Esophagus squamous epithelium (tissue), 5 donors: Measurements from ENCODE around the gene MRGPRD. TPM values are rescaled to one million over a fixed set of nuclear protein-coding genes. Genes with fewer than 3 reads are reported as not detected.

ENCODE experiments used
- DNase-seq: peaks from one replicate; lab custom pipeline; 2025; lab: John Stamatoyannopoulos, UW
- H3K27ac ChIP-seq, 4 donors: fragments of 200-600 bp; sonication (generic); one replicate each; pipeline ENCODE4 v1.5.1; 2016 to 2019; ENCODE audit warnings: mild to moderate bottlenecking in 1 of 4
- H3K27me3 ChIP-seq, 4 donors: fragments of 200-600 bp; sonication (generic); 1 replicate in 3 of 4; 2 replicates in 1 of 4; pipeline versions ENCODE4 v1.5.1 to v1.6.0; 2017 to 2021; ENCODE audit warnings: antibody characterized with exemption in 1 of 4
- H3K36me3 ChIP-seq, 3 donors: fragments of 200-600 bp; sonication (generic); one replicate each; pipeline ENCODE4 v1.5.1; 2016 to 2019
- H3K4me1 ChIP-seq, 3 donors: fragments of 200-600 bp; sonication (generic); one replicate each; pipeline ENCODE4 v1.5.1; 2017 to 2019
- H3K4me3 ChIP-seq, 4 donors: fragments of 200-600 bp; sonication (generic); 1 replicate in 3 of 4; 2 replicates in 1 of 4; pipeline ENCODE4 v1.5.1; 2016 to 2019; ENCODE audit warnings: mild to moderate bottlenecking in 2 of 4, moderate library complexity in 1 of 4
- H3K9me3 ChIP-seq, 3 donors: fragments of 200-600 bp; sonication (generic); one replicate each; pipeline ENCODE4 v1.5.1; 2016 to 2019
- CTCF ChIP-seq, 6 experiments: fragments of 450-650 bp in 4 of 6; fragments of 200-600 bp in 2 of 6; sonication (generic) in 2 of 6; IDR thresholded peaks; one replicate each; pipeline ENCODE4 v1.5.1; 2016 to 2019; ENCODE audit warnings: antibody characterized with exemption in 6 of 6, mild to moderate bottlenecking in 4 of 6, moderate library complexity in 4 of 6
- POLR2A ChIP-seq, 4 donors: fragments of 450-650 bp; IDR thresholded peaks; one replicate each; pipeline ENCODE4 v1.6.1; 2017; ENCODE audit warnings: antibody characterized with exemption in 4 of 4, mild to moderate bottlenecking in 4 of 4, moderate library complexity in 3 of 4
- WGBS, 2 donors: methylation state at CpG; one replicate each; pipeline ENCODE4 v1.1.5; 2018; 5-methylcytosine and 5-hydroxymethylcytosine counted together
- intact Hi-C: fragments of 100-400 bp; cut with DNase I; formaldehyde crosslinking; loops from one replicate; pipeline ENCODE4 v1.15.0; 2022
- total RNA-seq, 4 donors: library from RNA; depleted of rRNA; stranded (reverse); fragments of >200 nt; gene quantifications; one replicate each; pipeline ENCODE4 v1.1.0, GENCODE V29; 2016
- donor health status: DM: yes; HTN: yes; CAD: no.

MRGPRD gene
- total RNA-seq, 4 donors from 2014 or later = not detected

GRCh38 chr11:68973219-68973618 lies 7.6 kb downstream of the MRGPRD start:
- H3K4me1 ChIP-seq = no peaks in the 10 kb centered on the region
- WGBS, 2 donors = 61 to 65% methylated on average over 3 to 4 of the region's 4 CpGs
- no peak for DNase-seq
- intact Hi-C loops = no loop called here
- peaks cover 0 to 11% (median 0%) of the 10 kb centered on the region in 4 donors for H3K27me3 ChIP-seq
- no peak overlapping the region for H3K4me3 ChIP-seq
- H3K36me3 ChIP-seq = no peaks in the 10 kb centered on the region
- no peaks in the 10 kb centered on the region for H3K9me3 ChIP-seq
- H3K27ac ChIP-seq = no peak overlapping the region
- TF ChIP-seq CTCF (IDR thresholded peaks at IDR 0.05) (no peak), POLR2A (IDR thresholded peaks at IDR 0.05) (no peak)

GRCh38 chr11:68970921-68971636 lies 9.7 kb downstream of the MRGPRD start:
- intact Hi-C loops = no loop called here
- no peak for DNase-seq
- no peaks in the 10 kb centered on the region for H3K4me1 ChIP-seq

GRCh38 chr11:68969386-68969785 lies 11.4 kb downstream of the MRGPRD start:
- 61 to 72% methylated on average over 6 to 8 of the region's 8 CpGs for WGBS, 2 donors
- no peaks in the 10 kb centered on the region for H3K4me1 ChIP-seq
- no peaks in the 10 kb centered on the region for H3K9me3 ChIP-seq
- H3K27me3 ChIP-seq = peaks cover 0 to 11% (median 0%) of the 10 kb centered on the region in 4 donors
- H3K27ac ChIP-seq = no peak overlapping the region
- TF ChIP-seq CTCF (IDR thresholded peaks at IDR 0.05) (no peak), POLR2A (IDR thresholded peaks at IDR 0.05) (no peak)
- intact Hi-C loops = no loop called here
- DNase-seq = no peak
- H3K4me3 ChIP-seq = no peak overlapping the region
- H3K36me3 ChIP-seq = no peaks in the 10 kb centered on the region

More at GRCh38 chr11:68970921-68971636, 9.7 kb downstream of the MRGPRD start:
- TF ChIP-seq POLR2A (IDR thresholded peaks at IDR 0.05) = no peak
- no peak for TF ChIP-seq CTCF (IDR thresholded peaks at IDR 0.05)
- no peak overlapping the region for H3K27ac ChIP-seq
- no peak overlapping the region for H3K4me3 ChIP-seq
- H3K9me3 ChIP-seq = no peaks in the 10 kb centered on the region
- WGBS, 2 donors = 73 to 82% methylated on average over 4 to 7 of the region's 8 CpGs
- peaks cover 0 to 11% (median 0%) of the 10 kb centered on the region in 4 donors for H3K27me3 ChIP-seq
- H3K36me3 ChIP-seq = no peaks in the 10 kb centered on the region

- WGBS, 2 donors = 61 to 71% methylated on average over 17 to 18 of the region's 29 CpGs
- Histone ChIP-seq H3K9me3 (no peaks in the 10 kb centered on the region), H3K4me1 (no peaks in the 10 kb centered on the region), H3K27me3 (peaks cover 0 to 11% (median 0%) of the 10 kb centered on the region in 4 donors), H3K4me3 (no peak overlapping the region), H3K36me3 (no peaks in the 10 kb centered on the region), H3K27ac (no peak overlapping the region)
- TF ChIP-seq POLR2A (IDR thresholded peaks at IDR 0.05) = no peak
- DNase-seq = no peak
- intact Hi-C loops = no loop called here
Observed at GRCh38 chr11:68968306-68969250, 12.2 kb downstream of the MRGPRD start.

- no peak for DNase-seq
- TF ChIP-seq CTCF (IDR thresholded peaks at IDR 0.05) = no peak
- WGBS, 2 donors = 78 to 85% methylated on average over 7 to 8 of the region's 9 CpGs
- H3K27me3 ChIP-seq = peaks cover 0 to 11% (median 0%) of the 10 kb centered on the region in 4 donors
- H3K4me3 ChIP-seq = no peak overlapping the region
- no peaks in the 10 kb centered on the region for H3K4me1 ChIP-seq
- H3K27ac ChIP-seq = no peak overlapping the region
- no peaks in the 10 kb centered on the region for H3K36me3 ChIP-seq
- H3K9me3 ChIP-seq = no peaks in the 10 kb centered on the region
- intact Hi-C loops = no loop called here
Observed at GRCh38 chr11:68966894-68967780, 13.6 kb downstream of the MRGPRD start.
